ENCODE measurements around the gene ARPC1B.

DNA sequence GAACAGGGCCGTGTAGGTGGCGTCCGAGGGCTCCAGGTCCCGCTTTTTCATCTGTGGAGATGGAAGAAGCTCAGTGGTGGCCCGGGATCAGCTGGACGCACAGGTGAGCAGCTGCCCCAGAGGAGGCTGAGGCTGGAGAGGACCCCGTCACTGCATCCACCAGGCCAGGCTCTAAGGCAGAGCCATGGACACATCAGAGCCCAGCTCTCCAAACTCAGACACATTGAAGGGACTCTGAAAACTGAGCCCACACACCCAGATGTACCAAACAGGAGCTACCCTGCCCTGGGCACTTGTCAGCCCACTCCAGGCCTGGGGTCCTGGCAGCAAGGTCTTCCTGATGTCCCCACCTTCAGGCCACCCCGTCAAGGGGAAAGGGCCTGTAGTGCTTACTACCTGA, 55.2 kb downstream of the ARPC1B start:
- TF ChIP-seq, protein P1, sequence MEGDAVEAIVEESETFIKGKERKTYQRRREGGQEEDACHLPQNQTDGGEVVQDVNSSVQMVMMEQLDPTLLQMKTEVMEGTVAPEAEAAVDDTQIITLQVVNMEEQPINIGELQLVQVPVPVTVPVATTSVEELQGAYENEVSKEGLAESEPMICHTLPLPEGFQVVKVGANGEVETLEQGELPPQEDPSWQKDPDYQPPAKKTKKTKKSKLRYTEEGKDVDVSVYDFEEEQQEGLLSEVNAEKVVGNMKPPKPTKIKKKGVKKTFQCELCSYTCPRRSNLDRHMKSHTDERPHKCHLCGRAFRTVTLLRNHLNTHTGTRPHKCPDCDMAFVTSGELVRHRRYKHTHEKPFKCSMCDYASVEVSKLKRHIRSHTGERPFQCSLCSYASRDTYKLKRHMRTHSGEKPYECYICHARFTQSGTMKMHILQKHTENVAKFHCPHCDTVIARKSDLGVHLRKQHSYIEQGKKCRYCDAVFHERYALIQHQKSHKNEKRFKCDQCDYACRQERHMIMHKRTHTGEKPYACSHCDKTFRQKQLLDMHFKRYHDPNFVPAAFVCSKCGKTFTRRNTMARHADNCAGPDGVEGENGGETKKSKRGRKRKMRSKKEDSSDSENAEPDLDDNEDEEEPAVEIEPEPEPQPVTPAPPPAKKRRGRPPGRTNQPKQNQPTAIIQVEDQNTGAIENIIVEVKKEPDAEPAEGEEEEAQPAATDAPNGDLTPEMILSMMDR (conservative IDR thresholded peaks at IDR 0.05; ENCODE audit: low read depth in 2 of 2), result no peak
- no peak for TF ChIP-seq POLR2AphosphoS5 (IDR thresholded peaks at IDR 0.05; ENCODE audit: low read depth)
- no peak for TF ChIP-seq EZH2phosphoT487 (IDR thresholded peaks at IDR 0.05; ENCODE audit: unreplicated experiment)
- TF ChIP-seq NANOG (IDR thresholded peaks at IDR 0.05; ENCODE audit: borderline replicate concordance), result no peak
- no peak for TF ChIP-seq CREB1 (CRISPR knock-in tag; IDR thresholded peaks at IDR 0.05; ENCODE audit: low read depth)
- TF ChIP-seq STAT1 (IDR thresholded peaks at IDR 0.05; ENCODE audit: unreplicated experiment), result no peak
- TF ChIP-seq, protein P2, sequence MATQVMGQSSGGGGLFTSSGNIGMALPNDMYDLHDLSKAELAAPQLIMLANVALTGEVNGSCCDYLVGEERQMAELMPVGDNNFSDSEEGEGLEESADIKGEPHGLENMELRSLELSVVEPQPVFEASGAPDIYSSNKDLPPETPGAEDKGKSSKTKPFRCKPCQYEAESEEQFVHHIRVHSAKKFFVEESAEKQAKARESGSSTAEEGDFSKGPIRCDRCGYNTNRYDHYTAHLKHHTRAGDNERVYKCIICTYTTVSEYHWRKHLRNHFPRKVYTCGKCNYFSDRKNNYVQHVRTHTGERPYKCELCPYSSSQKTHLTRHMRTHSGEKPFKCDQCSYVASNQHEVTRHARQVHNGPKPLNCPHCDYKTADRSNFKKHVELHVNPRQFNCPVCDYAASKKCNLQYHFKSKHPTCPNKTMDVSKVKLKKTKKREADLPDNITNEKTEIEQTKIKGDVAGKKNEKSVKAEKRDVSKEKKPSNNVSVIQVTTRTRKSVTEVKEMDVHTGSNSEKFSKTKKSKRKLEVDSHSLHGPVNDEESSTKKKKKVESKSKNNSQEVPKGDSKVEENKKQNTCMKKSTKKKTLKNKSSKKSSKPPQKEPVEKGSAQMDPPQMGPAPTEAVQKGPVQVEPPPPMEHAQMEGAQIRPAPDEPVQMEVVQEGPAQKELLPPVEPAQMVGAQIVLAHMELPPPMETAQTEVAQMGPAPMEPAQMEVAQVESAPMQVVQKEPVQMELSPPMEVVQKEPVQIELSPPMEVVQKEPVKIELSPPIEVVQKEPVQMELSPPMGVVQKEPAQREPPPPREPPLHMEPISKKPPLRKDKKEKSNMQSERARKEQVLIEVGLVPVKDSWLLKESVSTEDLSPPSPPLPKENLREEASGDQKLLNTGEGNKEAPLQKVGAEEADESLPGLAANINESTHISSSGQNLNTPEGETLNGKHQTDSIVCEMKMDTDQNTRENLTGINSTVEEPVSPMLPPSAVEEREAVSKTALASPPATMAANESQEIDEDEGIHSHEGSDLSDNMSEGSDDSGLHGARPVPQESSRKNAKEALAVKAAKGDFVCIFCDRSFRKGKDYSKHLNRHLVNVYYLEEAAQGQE (IDR thresholded peaks at IDR 0.05; ENCODE audit: unreplicated experiment), result no peak
- no peak for TF ChIP-seq EZH2 (IDR thresholded peaks at IDR 0.05; ENCODE audit: low read depth, unreplicated experiment)

Measured in GM23338 (cell line).